IMR-90 (cell line): ENCODE measurements around the gene MED12L. TPM values are rescaled to one million over a fixed set of nuclear protein-coding genes. Genes with fewer than 3 reads are reported as not detected.

Experiments
- ATAC-seq: fragments of 200-7000 bp; cut with Tn5 transposase; 2 replicates; pipeline ENCODE4 v1.9.1; 2020; ENCODE audit warnings: low read depth, mild to moderate bottlenecking, moderate library complexity
- BruUV-seq: library from RNA; stranded (reverse); fragments of 400-500 nt; replicated peaks from 2 replicates; lab custom pipeline; 2021; lab: Mats Ljungman, UMichigan
- CTCF ChIA-PET: fragments of 300-600 bp; formaldehyde crosslinking; extraction: SDS; loops from one replicate; lab custom pipeline; 2021; ENCODE audit warnings: antibody characterized with exemption; lab: Yijun Ruan, JAX
- POLR2A ChIA-PET: fragments of 300-600 bp; sonication (Branson Sonifier 250); formaldehyde crosslinking; loops from one replicate; lab custom pipeline; 2022; ENCODE audit warnings: antibody characterized with exemption; ENCODE audit not compliant: unreplicated experiment; lab: Charles Lee
- DNase-seq: peaks from one replicate; pipeline ENCODE4 v3.0.0; 2013
- H2AFZ ChIP-seq: replicated peaks from 2 replicates; pipeline ENCODE3; 2013; ENCODE audit warnings: low read length, mild to moderate bottlenecking; ENCODE audit not compliant: poor library complexity
- H2AK5ac ChIP-seq: 2 replicates; pipeline ENCODE4 v1.6.1; 2013; ENCODE audit warnings: low read depth, low read length, inconsistent platforms
- H2AK9ac ChIP-seq: replicated peaks from 2 replicates; pipeline ENCODE3; 2013; ENCODE audit warnings: mild to moderate bottlenecking, low read depth, low read length, moderate library complexity; ENCODE audit not compliant: poor library complexity
- H2BK120ac ChIP-seq: 2 replicates; pipeline ENCODE4 v1.6.1; 2013; ENCODE audit warnings: low read depth, low read length, inconsistent platforms
- H2BK15ac ChIP-seq: 3 replicates; pipeline ENCODE4 v1.6.1; 2013; ENCODE audit warnings: low read depth, low read length, inconsistent platforms
- H2BK20ac ChIP-seq: 2 replicates; pipeline ENCODE4 v1.6.1; 2013; ENCODE audit warnings: low read depth, mild to moderate bottlenecking, inconsistent platforms, low read length, moderate library complexity
- H2BK5ac ChIP-seq: 2 replicates; pipeline ENCODE4 v1.6.1; 2013; ENCODE audit warnings: mild to moderate bottlenecking, low read depth, low read length, inconsistent platforms; ENCODE audit not compliant: poor library complexity, severe bottlenecking
- H3K14ac ChIP-seq: replicated peaks from 2 replicates; pipeline ENCODE4 v1.6.1; 2013; ENCODE audit warnings: low read depth, low read length, inconsistent platforms
- H3K18ac ChIP-seq: 2 replicates; pipeline ENCODE4 v1.6.1; 2013; ENCODE audit warnings: low read depth, low read length, control low read depth
- H3K23ac ChIP-seq: 2 replicates; pipeline ENCODE4 v1.6.1; 2013; ENCODE audit warnings: low read depth, low read length, inconsistent platforms
- H3K27ac ChIP-seq: 2 replicates; pipeline ENCODE4 v1.5.1; 2013; ENCODE audit warnings: mild to moderate bottlenecking, control low read depth, low read length; ENCODE audit not compliant: insufficient read depth
- H3K27me3 ChIP-seq: 2 replicates; pipeline ENCODE4 v1.6.1; 2013; ENCODE audit warnings: low read length; ENCODE audit not compliant: control insufficient read depth, insufficient read depth
- H3K36me3 ChIP-seq: 2 replicates; pipeline ENCODE4 v1.6.1; 2013; ENCODE audit warnings: low read length, mixed read lengths; ENCODE audit not compliant: control insufficient read depth, insufficient read depth
- H3K4ac ChIP-seq: 2 replicates; pipeline ENCODE4 v1.6.1; 2013; ENCODE audit warnings: low read depth, low read length, inconsistent platforms
- H3K4me1 ChIP-seq: 2 replicates; pipeline ENCODE4 v1.6.1; 2013; ENCODE audit warnings: low read length, mixed read lengths; ENCODE audit not compliant: control insufficient read depth, insufficient read depth
- H3K4me2 ChIP-seq: 2 replicates; pipeline ENCODE4 v1.6.1; 2013; ENCODE audit warnings: low read depth, mild to moderate bottlenecking, control low read depth, low read length, moderate library complexity
- H3K4me3 ChIP-seq: 2 replicates; pipeline ENCODE4 v1.5.1; 2013; ENCODE audit warnings: low read depth, mild to moderate bottlenecking, control low read depth, low read length, moderate library complexity; ENCODE audit not compliant: insufficient read depth
- H3K56ac ChIP-seq: 2 replicates; pipeline ENCODE4 v1.6.1; 2013; ENCODE audit warnings: low read length, inconsistent platforms; ENCODE audit not compliant: insufficient read depth; ENCODE audit errors: extremely low read depth
- H3K79me1 ChIP-seq, 2 experiments: 2 replicates each; pipeline ENCODE4 v1.6.1; 2013; ENCODE audit warnings: low read length in 2 of 2, inconsistent platforms in 1 of 2, low read depth in 1 of 2
- H3K9ac ChIP-seq: 2 replicates; pipeline ENCODE4 v1.6.1; 2013; ENCODE audit warnings: low read depth, low read length, control low read depth
- H3K9me1 ChIP-seq: 2 replicates; pipeline ENCODE4 v1.6.1; 2013; ENCODE audit warnings: low read length, inconsistent platforms; ENCODE audit not compliant: insufficient read depth
- H3K9me3 ChIP-seq: 2 replicates; pipeline ENCODE4 v1.6.1; 2013; ENCODE audit warnings: low read length; ENCODE audit not compliant: control insufficient read depth, insufficient read depth
- H4K20me1 ChIP-seq: 2 replicates; pipeline ENCODE4 v1.6.1; 2013; ENCODE audit warnings: low read length, inconsistent platforms; ENCODE audit not compliant: insufficient read depth
- H4K5ac ChIP-seq: 2 replicates; pipeline ENCODE4 v1.6.1; 2013; ENCODE audit warnings: mild to moderate bottlenecking, low read depth, low read length, control low read depth
- H4K8ac ChIP-seq, 2 experiments: 2 replicates each; pipeline ENCODE4 v1.6.1; 2013; ENCODE audit warnings: low read depth in 2 of 2, low read length in 2 of 2, control low read depth in 1 of 2, inconsistent platforms in 1 of 2
- H4K91ac ChIP-seq: 2 replicates; pipeline ENCODE4 v1.6.1; 2013; ENCODE audit warnings: low read depth, low read length, inconsistent platforms; ENCODE audit not compliant: insufficient read depth
- BHLHE40 ChIP-seq: fragments of 150-350 bp; IDR thresholded peaks from 2 replicates; pipeline ENCODE4 v1.6.1; 2016; ENCODE audit warnings: mild to moderate bottlenecking, low read depth, low read length
- CEBPB ChIP-seq: IDR thresholded peaks from 2 replicates; pipeline ENCODE4 v1.6.1; 2012; ENCODE audit warnings: low read depth, low read length, improper control_type of control experiment
- CHD1 ChIP-seq: IDR thresholded peaks from 2 replicates; pipeline ENCODE4 v1.6.1; 2012; ENCODE audit warnings: low read depth, low read length, improper control_type of control experiment
- CTCF ChIP-seq: conservative IDR thresholded peaks from 2 replicates; pipeline ENCODE4 v1.5.1; 2012; ENCODE audit warnings: mild to moderate bottlenecking, low read depth, low read length, improper control_type of control experiment
- ELK1 ChIP-seq: fragments of 150-350 bp; IDR thresholded peaks from 2 replicates; pipeline ENCODE4 v1.6.1; 2016; ENCODE audit warnings: low read depth, mild to moderate bottlenecking, low read length, moderate library complexity, borderline replicate concordance
- FOS ChIP-seq: fragments of 150-350 bp; IDR thresholded peaks from 2 replicates; pipeline ENCODE4 v1.6.1; 2016; ENCODE audit warnings: low read depth, low read length
- MAFK ChIP-seq: IDR thresholded peaks from 2 replicates; pipeline ENCODE4 v1.6.1; 2012; ENCODE audit warnings: low read depth, low read length, improper control_type of control experiment
- MAZ ChIP-seq: IDR thresholded peaks from 2 replicates; pipeline ENCODE4 v1.6.1; 2012; ENCODE audit warnings: low read depth, mild to moderate bottlenecking, low read length, improper control_type of control experiment, moderate library complexity, borderline replicate concordance
- MXI1 ChIP-seq: IDR thresholded peaks from 2 replicates; pipeline ENCODE4 v1.6.1; 2012; ENCODE audit warnings: low read depth, mild to moderate bottlenecking, low read length, moderate library complexity, borderline replicate concordance
- NFE2L2 ChIP-seq: fragments of 150-350 bp; IDR thresholded peaks from 2 replicates; pipeline ENCODE4 v1.6.1; 2016; ENCODE audit warnings: low read depth, mild to moderate bottlenecking, low read length
- POLR2A ChIP-seq: IDR thresholded peaks from 2 replicates; pipeline ENCODE4 v1.6.1; 2012; ENCODE audit warnings: mild to moderate bottlenecking, low read depth, low read length
- RAD21 ChIP-seq: IDR thresholded peaks from 2 replicates; pipeline ENCODE4 v1.6.1; 2012; ENCODE audit warnings: low read length, improper control_type of control experiment
- RCOR1 ChIP-seq: IDR thresholded peaks from 2 replicates; pipeline ENCODE4 v1.6.1; 2012; ENCODE audit warnings: mild to moderate bottlenecking, low read length, improper control_type of control experiment; ENCODE audit not compliant: insufficient replicate concordance
- RFX5 ChIP-seq: IDR thresholded peaks from 2 replicates; pipeline ENCODE4 v1.8.0; 2012; ENCODE audit warnings: low read depth, mild to moderate bottlenecking, low read length, moderate library complexity
- SMC3 ChIP-seq: fragments of 150-350 bp; IDR thresholded peaks from 2 replicates; pipeline ENCODE4 v1.6.1; 2016; ENCODE audit warnings: low read depth, mild to moderate bottlenecking, antibody characterized with exemption, low read length, moderate library complexity
- USF2 ChIP-seq: fragments of 150-350 bp; IDR thresholded peaks from 2 replicates; pipeline ENCODE4 v1.6.1; 2017; ENCODE audit warnings: mild to moderate bottlenecking, antibody characterized with exemption, low read length, low read depth
- WGBS, 2 experiments: methylation state at CpG; one replicate each; pipeline versions ENCODE4 v1.1.5 to v1.1.7; 2013; ENCODE audit warnings: missing lambda C conversion rate in 2 of 2; ENCODE audit not compliant: insufficient read length in 1 of 2; ENCODE audit errors: extremely low coverage in 2 of 2; 5-methylcytosine and 5-hydroxymethylcytosine counted together
- dilution Hi-C: fragments of 300-500 bp; cut with HindIII; formaldehyde crosslinking; loops from one replicate; pipeline ENCODE4 v1.14.3; 2018; ENCODE audit warnings: low sequenced_read_pairs; ENCODE audit not compliant: unreplicated experiment
- in situ Hi-C: fragments of 300-500 bp; cut with MboI; formaldehyde crosslinking; loops from 3 replicates; pipeline ENCODE4 v1.14.3; 2019; ENCODE audit warnings: low sequenced_read_pairs, inconsistent platforms, mixed read lengths
- intact Hi-C: fragments of 100-400 bp; cut with micrococcal nuclease; formaldehyde crosslinking; loops from 2 replicates; pipeline ENCODE4 v1.10.0; 2022
- polyA plus RNA-seq, 3 experiments: library from polyadenylated mRNA; depleted of rRNA; stranded (reverse); fragments of >200 nt; gene quantifications; 2 replicates each; pipeline ENCODE4 v1.2.3, GENCODE V29; 2012; ENCODE audit warnings: low replicate concordance in 1 of 3
- total RNA-seq: library from RNA; depleted of rRNA; stranded (reverse); fragments of >200 nt; gene quantifications from 2 replicates; pipeline ENCODE4 v1.2.3, GENCODE V29; 2012

Gene MED12L
- total and polyA plus RNA-seq, 2 of the 4 experiments (the other 2 are of a cell fraction), result 0.05 to 0.18 TPM

GRCh38 chr3:151305775-151306151, 220.3 kb downstream of the MED12L start:
- peak overlapping the region; percentile 1; the same call in 1 of the 2 replicates for H3K56ac ChIP-seq
- H4K20me1 ChIP-seq, result no peaks in the 10 kb centered on the region
- peaks cover 13% of the 10 kb centered on the region for H3K4me1 ChIP-seq
- no peaks in the 10 kb centered on the region for H3K27me3 ChIP-seq
- no peaks in the 10 kb centered on the region for H3K79me1 ChIP-seq
- H3K9me1 ChIP-seq, result peaks cover 3% of the 10 kb centered on the region; the same call in 1 of the 2 replicates
- dilution Hi-C loops, result no loop called here
- H4K8ac ChIP-seq, result peak overlapping the region; percentile 19 to 26; a peak in 2 of 4 replicates
- peak overlapping the region; percentile 44; the same call in 1 of the 2 replicates for H3K27ac ChIP-seq
- no peak overlapping the region for H3K4me3 ChIP-seq
- POLR2A ChIA-PET, result no interaction called here
- WGBS, 2 experiments, result no CpG with 5 or more reads among the region's 4 CpGs
- intact Hi-C loops, result no loop called here
- H4K91ac ChIP-seq, result peak overlapping the region; percentile 41; the same call in 1 of the 2 replicates
- in situ Hi-C loops, result no loop called here
- peak overlapping the region; percentile 71 for H3K18ac ChIP-seq
- H3K14ac ChIP-seq, result no peak overlapping the region
- H2AK5ac ChIP-seq, result peak overlapping the region; percentile 37; the same call in 1 of the 2 replicates
- 0 out of 2 replicates have a peak overlapping the region, but pooled peaks have one; percentile 46 for H4K5ac ChIP-seq
- peak overlapping the region; percentile 83 for H2BK120ac ChIP-seq
- H2AFZ ChIP-seq, result no peak overlapping the region
- ATAC-seq, result no peak
- peak overlapping the region; percentile 65; the same call in 1 of the 2 replicates for H3K4me2 ChIP-seq
- no TSS peak for BruUV-seq
- peak overlapping the region; percentile 32; the same call in 1 of the 3 replicates for H2BK15ac ChIP-seq
- peak; percentile 41 for DNase-seq
- H3K36me3 ChIP-seq, result no peaks in the 10 kb centered on the region
- H2BK5ac ChIP-seq, result peak overlapping the region; percentile 57
- H3K9me3 ChIP-seq, result no peaks in the 10 kb centered on the region
- H2AK9ac ChIP-seq, result no peak overlapping the region
- H3K4ac ChIP-seq, result peak overlapping the region; percentile 62
- H3K9ac ChIP-seq, result no peak overlapping the region
- H3K23ac ChIP-seq, result no peak overlapping the region
- H2BK20ac ChIP-seq, result peak overlapping the region; percentile 79
- no peak for TF ChIP-seq BHLHE40
- no peak for TF ChIP-seq SMC3
- TF ChIP-seq RAD21, result no peak
- TF ChIP-seq MAZ, result no peak
- no peak for TF ChIP-seq MAFK
- TF ChIP-seq CHD1, result no peak
- TF ChIP-seq RFX5, result no peak
- TF ChIP-seq ELK1, result no peak
- no peak for TF ChIP-seq RCOR1
- TF ChIP-seq USF2, result no peak
- no peak for TF ChIP-seq NFE2L2
- no peak for TF ChIP-seq CTCF
- TF ChIP-seq CEBPB, result no peak
- no peak for TF ChIP-seq MXI1
- no peak for TF ChIP-seq POLR2A
- TF ChIP-seq FOS, result no peak
- CTCF ChIA-PET, result no interaction called here
